Natural killer cell (primary cell): ENCODE results near the gene NAPB. TPM values are rescaled to one million over a fixed set of nuclear protein-coding genes. Genes with fewer than 3 reads are reported as not detected.
A peak's percentile ranks its signal among the peaks of the same experiment; 100 is the strongest.

ENCODE experiments used
- ATAC-seq, 3 donors: fragments of 150-1000 bp in 2 of 3; fragments of 200-7000 bp in 1 of 3; cut with Tn5 transposase; 1 replicate in 1 of 3; 2 replicates in 2 of 3; pipeline ENCODE4 v1.10.0; 2021; ENCODE audit warnings: mild to moderate bottlenecking in 2 of 3, moderate library complexity in 2 of 3
- DNase-seq, 2 donors: peaks; one replicate each; pipeline versions ENCODE4 v3.0.0 to v3.0.0-alpha.2; 2013 to 2021; ENCODE audit warnings: mixed read lengths in 1 of 2
- H3K27ac ChIP-seq: one replicate; pipeline ENCODE4 v1.5.1; 2013; ENCODE audit warnings: mild to moderate bottlenecking, low read length
- H3K27me3 ChIP-seq: one replicate; pipeline ENCODE4 v1.6.1; 2013; ENCODE audit warnings: low read length; ENCODE audit not compliant: control insufficient read depth, insufficient read depth
- H3K36me3 ChIP-seq: one replicate; pipeline ENCODE4 v1.6.1; 2013; ENCODE audit warnings: low read length; ENCODE audit not compliant: control insufficient read depth, insufficient read depth
- H3K4me1 ChIP-seq: one replicate; pipeline ENCODE4 v1.6.1; 2013; ENCODE audit warnings: low read length; ENCODE audit not compliant: control insufficient read depth, insufficient read depth
- H3K4me3 ChIP-seq: one replicate; pipeline ENCODE4 v1.5.1; 2013; ENCODE audit warnings: low read length
- H3K9me3 ChIP-seq: one replicate; pipeline ENCODE4 v1.6.1; 2013; ENCODE audit warnings: low read length; ENCODE audit not compliant: control insufficient read depth, insufficient read depth
- H3K27ac Mint-ChIP-seq, 2 donors: one replicate each; pipeline ENCODE4 v1.8.0; 2022; ENCODE audit warnings: mild to moderate bottlenecking in 2 of 2, mixed read lengths in 2 of 2, moderate library complexity in 1 of 2
- H3K27me3 Mint-ChIP-seq, 2 donors: one replicate each; pipeline ENCODE4 v1.8.0; 2022; ENCODE audit warnings: low read depth in 2 of 2, mixed read lengths in 2 of 2
- H3K36me3 Mint-ChIP-seq: one replicate; pipeline ENCODE4 v1.8.0; 2022; ENCODE audit warnings: mixed read lengths
- H3K4me1 Mint-ChIP-seq, 2 donors: one replicate each; pipeline ENCODE4 v1.8.0; 2022; ENCODE audit warnings: mixed read lengths in 2 of 2
- H3K4me3 Mint-ChIP-seq: one replicate; pipeline ENCODE4 v1.8.0; 2022; ENCODE audit warnings: mild to moderate bottlenecking, moderate library complexity, mixed read lengths
- H3K9me3 Mint-ChIP-seq, 2 donors: one replicate each; pipeline ENCODE4 v1.8.0; 2022; ENCODE audit warnings: mixed read lengths in 2 of 2
- WGBS: methylation state at CpG from one replicate; pipeline ENCODE4 v1.1.7; 2013; ENCODE audit warnings: missing lambda C conversion rate; ENCODE audit not compliant: insufficient coverage; 5-methylcytosine and 5-hydroxymethylcytosine counted together
- intact Hi-C: fragments of 100-400 bp; cut with micrococcal nuclease; formaldehyde crosslinking; loops from one replicate; pipeline ENCODE4 v1.14.2; 2022
- total RNA-seq, 4 donors: library from RNA; stranded (reverse); fragments of 120-200 nt in 1 of 4; gene quantifications; one replicate each; pipeline versions ENCODE4 v1.2.3 to v1.2.4, GENCODE V29; 2013 to 2022
- TF ChIP-seq, protein P1 (sequence below): fragments of 200-600 bp; IDR thresholded peaks from one replicate; pipeline ENCODE4 v1.8.0; 2022; ENCODE audit warnings: antibody characterized with exemption

The NAPB gene
- total RNA-seq, 3 donors from 2014 or later (not counting 1 experiment from before 2014, with no cell fraction given), result 22.8 to 23.9 (median 22.9) TPM

DNA sequence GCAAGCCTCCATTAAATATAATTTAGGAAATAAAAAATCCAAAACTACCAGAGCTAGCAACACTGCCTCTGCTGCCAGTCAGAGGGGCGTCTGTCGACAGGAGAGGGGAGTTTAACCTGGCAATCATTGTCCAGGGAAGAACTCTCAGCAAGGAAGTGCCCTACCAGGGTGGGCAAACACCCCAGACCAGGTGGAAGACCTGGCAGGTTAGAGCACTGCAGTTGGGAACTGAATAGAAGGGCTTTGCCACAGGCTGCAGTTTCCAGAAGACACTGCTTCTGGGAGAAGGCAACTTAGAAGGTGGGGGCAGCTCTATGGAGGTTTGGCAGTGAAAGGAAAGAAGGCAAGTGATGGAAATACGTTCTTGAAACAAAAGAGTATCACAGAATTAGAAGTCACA is 11.5 kb downstream of the NAPB start:
- intact Hi-C loops, result no loop called here
- no peak for DNase-seq
- H3K27ac ChIP-seq, result no peak overlapping the region
- Mint-ChIP-seq H3K27me3 (no peaks in the 10 kb centered on the region), H3K27ac (no peak overlapping the region), H3K36me3 (no peaks in the 10 kb centered on the region), H3K9me3 (no peaks in the 10 kb centered on the region), H3K4me3 (no peak overlapping the region), H3K4me1 (peaks cover 43 to 66% of the 10 kb centered on the region in 2 donors)
- no peaks in the 10 kb centered on the region for H3K27me3 ChIP-seq
- ATAC-seq, result no peak
- no peaks in the 10 kb centered on the region for H3K9me3 ChIP-seq
- TF ChIP-seq, protein P1, sequence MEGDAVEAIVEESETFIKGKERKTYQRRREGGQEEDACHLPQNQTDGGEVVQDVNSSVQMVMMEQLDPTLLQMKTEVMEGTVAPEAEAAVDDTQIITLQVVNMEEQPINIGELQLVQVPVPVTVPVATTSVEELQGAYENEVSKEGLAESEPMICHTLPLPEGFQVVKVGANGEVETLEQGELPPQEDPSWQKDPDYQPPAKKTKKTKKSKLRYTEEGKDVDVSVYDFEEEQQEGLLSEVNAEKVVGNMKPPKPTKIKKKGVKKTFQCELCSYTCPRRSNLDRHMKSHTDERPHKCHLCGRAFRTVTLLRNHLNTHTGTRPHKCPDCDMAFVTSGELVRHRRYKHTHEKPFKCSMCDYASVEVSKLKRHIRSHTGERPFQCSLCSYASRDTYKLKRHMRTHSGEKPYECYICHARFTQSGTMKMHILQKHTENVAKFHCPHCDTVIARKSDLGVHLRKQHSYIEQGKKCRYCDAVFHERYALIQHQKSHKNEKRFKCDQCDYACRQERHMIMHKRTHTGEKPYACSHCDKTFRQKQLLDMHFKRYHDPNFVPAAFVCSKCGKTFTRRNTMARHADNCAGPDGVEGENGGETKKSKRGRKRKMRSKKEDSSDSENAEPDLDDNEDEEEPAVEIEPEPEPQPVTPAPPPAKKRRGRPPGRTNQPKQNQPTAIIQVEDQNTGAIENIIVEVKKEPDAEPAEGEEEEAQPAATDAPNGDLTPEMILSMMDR, result no peak
- no peaks in the 10 kb centered on the region for H3K4me1 ChIP-seq
- 97% methylated on average over 2 of the region's 3 CpGs for WGBS
- no peaks in the 10 kb centered on the region for H3K36me3 ChIP-seq
- no peak overlapping the region for H3K4me3 ChIP-seq

- no peaks in the 10 kb centered on the region for H3K9me3 ChIP-seq
- no peak for DNase-seq
- peak overlapping the region; percentile 47 to 77 for H3K27ac Mint-ChIP-seq
- intact Hi-C loops, result no loop called here
- H3K36me3 Mint-ChIP-seq, result no peaks in the 10 kb centered on the region
- no peaks in the 10 kb centered on the region for H3K9me3 Mint-ChIP-seq
- no peaks in the 10 kb centered on the region for H3K4me1 ChIP-seq
- no peaks in the 10 kb centered on the region for H3K36me3 ChIP-seq
- TF ChIP-seq, protein P1, result no peak
- H3K4me1 Mint-ChIP-seq, result peaks cover 43 to 69% of the 10 kb centered on the region in 2 donors
- 100% methylated on average over 2 of the region's 2 CpGs for whole genome bisulfite sequencing
- H3K27me3 Mint-ChIP-seq, result no peaks in the 10 kb centered on the region
- H3K27ac ChIP-seq, result no peak overlapping the region
- no peak overlapping the region for H3K4me3 ChIP-seq
- no peaks in the 10 kb centered on the region for H3K27me3 ChIP-seq
- H3K4me3 Mint-ChIP-seq, result no peak overlapping the region
- no peak for ATAC-seq
Measured at GRCh38 chr20:23408957-23409356, 12.3 kb downstream of the NAPB start.

- no CpG with 5 or more reads among the region's 2 CpGs for WGBS
- DNase-seq (peak in 1 of 2 donors; percentile 61), ATAC-seq (peak; percentile 87 to 97 (median 93))
- peak overlapping the region; percentile 47 to 77 for H3K27ac Mint-ChIP-seq
- H3K27ac ChIP-seq, result no peak overlapping the region
- H3K4me1 Mint-ChIP-seq, result peaks cover 37 to 62% of the 10 kb centered on the region in 2 donors
- H3K36me3 ChIP-seq, result no peaks in the 10 kb centered on the region
- H3K27me3 Mint-ChIP-seq, result no peaks in the 10 kb centered on the region
- no peak overlapping the region for H3K4me3 ChIP-seq
- TF ChIP-seq, protein P1, result no peak
- no peaks in the 10 kb centered on the region for H3K9me3 ChIP-seq
- no peak overlapping the region for H3K4me3 Mint-ChIP-seq
- H3K4me1 ChIP-seq, result no peaks in the 10 kb centered on the region
- no peaks in the 10 kb centered on the region for H3K36me3 Mint-ChIP-seq
- intact Hi-C loops, result no loop called here
- no peaks in the 10 kb centered on the region for H3K27me3 ChIP-seq
- no peaks in the 10 kb centered on the region for H3K9me3 Mint-ChIP-seq
Measured at GRCh38 chr20:23407781-23408464, 13.4 kb downstream of the NAPB start.

- Histone ChIP-seq H3K36me3 (no peaks in the 10 kb centered on the region), H3K27me3 (no peaks in the 10 kb centered on the region), H3K9me3 (no peaks in the 10 kb centered on the region), H3K4me3 (no peak overlapping the region), H3K4me1 (no peaks in the 10 kb centered on the region), H3K27ac (no peak overlapping the region)
- Mint-ChIP-seq H3K4me3 (no peak overlapping the region), H3K27ac (peak overlapping the region in 1 of 2 donors; percentile 77), H3K36me3 (no peaks in the 10 kb centered on the region), H3K27me3 (no peaks in the 10 kb centered on the region), H3K9me3 (no peaks in the 10 kb centered on the region), H3K4me1 (peaks cover 37 to 61% of the 10 kb centered on the region in 2 donors)
- WGBS, result no CpG with 5 or more reads among the region's 1 CpG
- TF ChIP-seq, protein P1, result no peak
- DNase-seq (no peak), ATAC-seq (no peak)
- intact Hi-C loops, result no loop called here
Measured at GRCh38 chr20:23406880-23407279, 14.4 kb downstream of the NAPB start.
